ENCODE results near the gene ADAR. TPM values are rescaled to one million over a fixed set of nuclear protein-coding genes. Genes with fewer than 3 reads are reported as not detected.

ADAR gene
- total RNA-seq, 1 experiment from 2014 or later: 136 TPM

DNA sequence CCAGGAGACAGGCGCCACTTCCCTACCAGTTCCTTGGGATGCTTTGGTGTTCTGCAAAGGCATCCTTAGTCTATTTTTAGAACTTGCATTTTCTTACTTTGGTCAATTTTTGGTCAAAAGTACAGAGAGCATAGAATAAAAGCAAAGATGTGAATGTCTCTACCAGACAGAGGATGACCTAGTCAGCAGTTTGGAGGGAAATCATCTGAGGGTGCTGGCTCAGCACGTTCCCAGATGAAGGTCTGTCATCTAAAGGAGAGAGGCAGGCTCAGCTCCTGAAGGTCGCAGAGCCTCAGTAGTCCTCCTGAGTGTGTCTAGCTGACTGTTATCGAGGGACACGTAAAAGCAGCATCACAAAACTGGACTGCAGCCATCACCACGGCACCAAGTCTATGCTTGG, 25.1 kb downstream of the ADAR start:
- ATAC-seq (no peak), DNase-seq (no peak)
- intact Hi-C loops (cut with micrococcal nuclease): no loop called here
- peaks cover 80% of the 10 kb centered on the region for H3K36me3 ChIP-seq (ENCODE audit: low read depth, low read length)
- no peak overlapping the region for H3K27ac ChIP-seq (ENCODE audit: low read length)
- H4K20me1 ChIP-seq (ENCODE audit: low read length): no peaks in the 10 kb centered on the region
- no peaks in the 10 kb centered on the region for H3K9me2 ChIP-seq (replicated peaks; ENCODE audit: low read length)
- H3K9me3 ChIP-seq (ENCODE audit: low read length): no peaks in the 10 kb centered on the region
- ChIA-PET POLR2A (ENCODE audit: unreplicated experiment) (no interaction called here), CTCF (no interaction called here)
- no TSS peak for BruUV-seq (replicated peaks)
- no peaks in the 10 kb centered on the region for H3K27me3 ChIP-seq (ENCODE audit: low read length)
- H3K9ac ChIP-seq (ENCODE audit: low read length): no peak overlapping the region
- no peak overlapping the region for H2AFZ ChIP-seq (ENCODE audit: low read length)
- H3K4me3 ChIP-seq (ENCODE audit: low read length): no peak overlapping the region
- no peaks in the 10 kb centered on the region for H3K4me1 ChIP-seq (ENCODE audit: insufficient read depth, low read length)
- TF ChIP-seq CTCF (conservative IDR thresholded peaks at IDR 0.05; ENCODE audit: low read depth, low read length) (no peak), EZH2 (IDR thresholded peaks at IDR 0.05; ENCODE audit: low read length, unreplicated experiment) (no peak), EZH2phosphoT487 (IDR thresholded peaks at IDR 0.05; ENCODE audit: borderline replicate concordance, low read length) (no peak)
- no peaks in the 10 kb centered on the region for H3K79me2 ChIP-seq (ENCODE audit: low read length)
- no peak overlapping the region for H3K4me2 ChIP-seq (ENCODE audit: low read length)
- no peaks in the 10 kb centered on the region for H3F3A ChIP-seq (ENCODE audit: low read length, unreplicated experiment)

- intact Hi-C loops (cut with micrococcal nuclease): no loop called here
- no peaks in the 10 kb centered on the region for H3K4me1 ChIP-seq (ENCODE audit: insufficient read depth, low read length)
- no peaks in the 10 kb centered on the region for H3K27me3 ChIP-seq (ENCODE audit: low read length)
- H3K9ac ChIP-seq (ENCODE audit: low read length): no peak overlapping the region
- no peak overlapping the region for H3K4me3 ChIP-seq (ENCODE audit: low read length)
- H3K9me3 ChIP-seq (ENCODE audit: low read length): no peaks in the 10 kb centered on the region
- no peak overlapping the region for H3K27ac ChIP-seq (ENCODE audit: low read length)
- H3K9me2 ChIP-seq (replicated peaks; ENCODE audit: low read length): no peaks in the 10 kb centered on the region
- no peaks in the 10 kb centered on the region for H4K20me1 ChIP-seq (ENCODE audit: low read length)
- no peaks in the 10 kb centered on the region for H3F3A ChIP-seq (ENCODE audit: low read length, unreplicated experiment)
- DNase-seq (no peak), ATAC-seq (no peak)
- BruUV-seq (replicated peaks): no TSS peak
- no peak overlapping the region for H2AFZ ChIP-seq (ENCODE audit: low read length)
- CTCF ChIA-PET: no interaction called here
- H3K36me3 ChIP-seq (ENCODE audit: low read depth, low read length): peaks cover 69% of the 10 kb centered on the region
- POLR2A ChIA-PET (ENCODE audit: unreplicated experiment): no interaction called here
- no peaks in the 10 kb centered on the region for H3K79me2 ChIP-seq (ENCODE audit: low read length)
- no peak overlapping the region for H3K4me2 ChIP-seq (ENCODE audit: low read length)
- TF ChIP-seq CTCF (conservative IDR thresholded peaks at IDR 0.05; ENCODE audit: low read depth, low read length) (no peak), EZH2 (IDR thresholded peaks at IDR 0.05; ENCODE audit: low read length, unreplicated experiment) (no peak), EZH2phosphoT487 (IDR thresholded peaks at IDR 0.05; ENCODE audit: borderline replicate concordance, low read length) (no peak)
Observed at GRCh38 chr1:154581766-154582165, 26.2 kb downstream of the ADAR start.

GRCh38 chr1:154579374-154579773, 28.6 kb downstream of the ADAR start:
- intact Hi-C loops (cut with micrococcal nuclease): no loop called here
- Histone ChIP-seq H3K36me3 (ENCODE audit: low read depth, low read length) (peaks cover 45% of the 10 kb centered on the region), H3K4me2 (ENCODE audit: low read length) (no peak overlapping the region)

More at GRCh38 chr1:154579374-154579773, 28.6 kb downstream of the ADAR start:
- ATAC-seq: no peak
- DNase-seq: no peak
- Histone ChIP-seq H3K27ac (ENCODE audit: low read length) (no peak overlapping the region), H3K9me3 (ENCODE audit: low read length) (no peaks in the 10 kb centered on the region), H3F3A (ENCODE audit: low read length, unreplicated experiment) (no peaks in the 10 kb centered on the region), H3K79me2 (ENCODE audit: low read length) (no peaks in the 10 kb centered on the region), H2AFZ (ENCODE audit: low read length) (no peak overlapping the region), H3K9ac (ENCODE audit: low read length) (no peak overlapping the region), H3K9me2 (replicated peaks; ENCODE audit: low read length) (no peaks in the 10 kb centered on the region), H3K27me3 (ENCODE audit: low read length) (no peaks in the 10 kb centered on the region), H3K4me3 (ENCODE audit: low read length) (no peak overlapping the region), H4K20me1 (ENCODE audit: low read length) (no peaks in the 10 kb centered on the region), H3K4me1 (ENCODE audit: insufficient read depth, low read length) (no peaks in the 10 kb centered on the region)
- CTCF ChIA-PET: no interaction called here
- BruUV-seq (replicated peaks): no TSS peak
- POLR2A ChIA-PET (ENCODE audit: unreplicated experiment): no interaction called here
- TF ChIP-seq EZH2 (IDR thresholded peaks at IDR 0.05; ENCODE audit: low read length, unreplicated experiment): no peak
- TF ChIP-seq CTCF (conservative IDR thresholded peaks at IDR 0.05; ENCODE audit: low read depth, low read length): no peak
- TF ChIP-seq EZH2phosphoT487 (IDR thresholded peaks at IDR 0.05; ENCODE audit: borderline replicate concordance, low read length): no peak

All from PC-3 (cell line).